Measurements from ENCODE around the gene PROCA1. TPM values are rescaled to one million over a fixed set of nuclear protein-coding genes. Genes with fewer than 3 reads are reported as not detected.
"Not testable (repeated sequence)": the region's sequence is repeated elsewhere in the genome, so short reads cannot be mapped to it uniquely, and the experiment has no call there.

PROCA1 gene
- total and polyA plus RNA-seq, 12 donors = 0.74 to 4.9 (median 1.3) TPM

GRCh38 chr17:28737770-28738679, 26.3 kb upstream of the PROCA1 start:
- DNase-seq = no peak
- H3K4me1 ChIP-seq = peaks cover 0 to 19% (median 1%) of the 10 kb centered on the region in 9 donors
- no peaks in the 10 kb centered on the region for H3K36me3 ChIP-seq
- H3K9me3 ChIP-seq = no peaks in the 10 kb centered on the region
- WGBS, 2 donors = 90 to 91% methylated on average over 22 of the region's 22 CpGs
- no peaks in the 10 kb centered on the region for H3K27me3 ChIP-seq
- TF ChIP-seq, protein P1, sequence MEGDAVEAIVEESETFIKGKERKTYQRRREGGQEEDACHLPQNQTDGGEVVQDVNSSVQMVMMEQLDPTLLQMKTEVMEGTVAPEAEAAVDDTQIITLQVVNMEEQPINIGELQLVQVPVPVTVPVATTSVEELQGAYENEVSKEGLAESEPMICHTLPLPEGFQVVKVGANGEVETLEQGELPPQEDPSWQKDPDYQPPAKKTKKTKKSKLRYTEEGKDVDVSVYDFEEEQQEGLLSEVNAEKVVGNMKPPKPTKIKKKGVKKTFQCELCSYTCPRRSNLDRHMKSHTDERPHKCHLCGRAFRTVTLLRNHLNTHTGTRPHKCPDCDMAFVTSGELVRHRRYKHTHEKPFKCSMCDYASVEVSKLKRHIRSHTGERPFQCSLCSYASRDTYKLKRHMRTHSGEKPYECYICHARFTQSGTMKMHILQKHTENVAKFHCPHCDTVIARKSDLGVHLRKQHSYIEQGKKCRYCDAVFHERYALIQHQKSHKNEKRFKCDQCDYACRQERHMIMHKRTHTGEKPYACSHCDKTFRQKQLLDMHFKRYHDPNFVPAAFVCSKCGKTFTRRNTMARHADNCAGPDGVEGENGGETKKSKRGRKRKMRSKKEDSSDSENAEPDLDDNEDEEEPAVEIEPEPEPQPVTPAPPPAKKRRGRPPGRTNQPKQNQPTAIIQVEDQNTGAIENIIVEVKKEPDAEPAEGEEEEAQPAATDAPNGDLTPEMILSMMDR (IDR thresholded peaks at IDR 0.05) = no peak
- peak in 2 of 8 donors; percentile 11 to 13 for ATAC-seq
- no peak overlapping the region for H3K27ac ChIP-seq
- H3K4me3 ChIP-seq = no peak overlapping the region
- intact Hi-C loops (cut with DNase I) = no loop called here

- WGBS, 2 donors = 97% methylated on average over 12 of the region's 12 CpGs
- H3K27me3 ChIP-seq = no peaks in the 10 kb centered on the region
- TF ChIP-seq, protein P1 (IDR thresholded peaks at IDR 0.05) = no peak
- peaks cover 0 to 12% (median 0%) of the 10 kb centered on the region in 9 donors for H3K4me1 ChIP-seq
- ATAC-seq = no peak
- no peak overlapping the region for H3K4me3 ChIP-seq
- no peaks in the 10 kb centered on the region for H3K36me3 ChIP-seq
- intact Hi-C loops (cut with DNase I) = no loop called here
- H3K9me3 ChIP-seq = no peaks in the 10 kb centered on the region
- no peak for DNase-seq
- no peak overlapping the region for H3K27ac ChIP-seq
These were observed 25.6 kb upstream of the PROCA1 start for GRCh38 chr17:28737316-28737715.

DNA sequence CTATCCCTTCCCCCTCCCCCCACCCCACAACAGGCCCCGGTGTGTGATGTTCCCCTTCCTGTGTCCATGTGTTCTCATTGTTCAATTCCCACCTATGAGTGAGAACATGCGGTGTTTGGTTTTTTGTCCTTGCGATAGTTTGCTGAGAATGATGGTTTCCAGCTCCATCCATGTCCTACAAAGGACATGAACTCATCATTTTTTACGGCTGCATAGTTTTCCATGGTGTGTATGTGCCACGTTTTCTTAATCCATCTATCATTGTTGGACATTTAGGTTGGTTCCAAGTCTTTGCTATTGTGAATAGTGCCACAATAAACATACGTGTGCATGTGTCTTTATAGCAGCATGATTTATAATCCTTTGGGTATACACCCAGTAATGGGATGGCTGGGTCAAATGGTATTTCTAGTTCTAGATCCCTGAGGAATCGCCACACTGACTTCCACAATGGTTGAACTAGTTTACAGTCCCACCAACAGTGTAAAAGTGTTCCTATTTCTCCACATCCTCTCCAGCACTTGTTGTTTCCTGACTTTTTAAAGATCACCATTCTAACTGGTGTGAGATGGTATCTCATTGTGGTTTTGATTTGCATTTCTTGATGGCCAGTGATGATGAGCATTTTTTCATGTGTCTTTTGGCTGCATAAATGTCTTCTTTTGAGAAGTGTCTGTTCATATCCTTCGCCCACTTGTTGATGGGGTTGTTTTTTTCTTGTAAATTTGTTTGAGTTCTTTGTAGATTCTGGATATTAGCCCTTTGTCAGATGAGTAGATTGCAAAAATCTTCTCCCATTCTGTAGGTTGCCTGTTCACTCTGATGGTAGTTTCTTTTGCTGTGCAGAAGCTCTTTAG, 24.5 kb upstream of the PROCA1 start:
- H3K27ac ChIP-seq; H3K27me3 ChIP-seq; intact Hi-C loops (cut with DNase I); H3K4me1 ChIP-seq; H3K9me3 ChIP-seq; ATAC-seq; H3K4me3 ChIP-seq; H3K36me3 ChIP-seq; DNase-seq: not testable (repeated sequence)
- WGBS, 2 donors = 93 to 98% methylated on average over 3 to 5 of the region's 8 CpGs

DNA sequence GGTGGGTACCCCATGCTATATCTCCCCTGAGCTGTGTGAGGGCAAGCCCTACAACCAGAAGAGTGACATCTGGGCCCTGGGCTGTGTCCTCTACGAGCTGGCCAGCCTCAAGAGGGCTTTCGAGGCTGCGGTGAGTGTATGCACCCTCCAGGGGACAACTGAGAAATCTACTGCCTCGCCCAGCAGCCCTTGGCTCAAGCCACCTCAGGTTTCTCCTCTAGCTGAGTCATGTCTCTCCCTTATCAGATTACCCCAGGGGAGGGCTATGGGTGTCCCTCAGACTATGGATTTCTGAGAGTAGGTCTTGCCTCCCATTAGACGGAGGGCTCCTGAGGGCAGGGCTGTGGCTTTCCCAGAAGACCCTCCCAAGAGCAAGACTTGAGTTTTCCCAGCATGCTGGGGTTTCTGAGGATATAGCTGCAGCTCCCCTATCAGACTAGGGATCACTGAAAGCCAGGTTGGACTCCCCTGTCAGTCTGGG, 23.6 kb upstream of the PROCA1 start:
- WGBS, 2 donors = 82 to 84% methylated on average over 5 of the region's 5 CpGs
- DNase-seq (no peak), ATAC-seq (no peak)
- TF ChIP-seq, protein P1 (IDR thresholded peaks at IDR 0.05) = no peak
- H3K4me3 ChIP-seq = no peak overlapping the region
- no peaks in the 10 kb centered on the region for H3K36me3 ChIP-seq
- H3K27ac ChIP-seq = no peak overlapping the region
- H3K27me3 ChIP-seq = no peaks in the 10 kb centered on the region
- H3K4me1 ChIP-seq = no peaks in the 10 kb centered on the region
- no peaks in the 10 kb centered on the region for H3K9me3 ChIP-seq
- intact Hi-C loops (cut with DNase I) = no loop called here

Measured in heart right ventricle (tissue), 16 donors.